Stimulated activated CD4-positive, alpha-beta T cell treated with anti-CD3 and anti-CD28 coated beads, Interleukin-4, amount 100 ng/mL, for 1 hour (primary cell): ENCODE measurements around the gene ITPR3.

Source experiments
- DNase-seq: peaks from one replicate; pipeline ENCODE4 v3.0.0-alpha.2; 2020

The ITPR3 gene

GRCh38 chr6:33705268-33705885, 84.3 kb downstream of the ITPR3 start:
- no peak for DNase-seq

DNA sequence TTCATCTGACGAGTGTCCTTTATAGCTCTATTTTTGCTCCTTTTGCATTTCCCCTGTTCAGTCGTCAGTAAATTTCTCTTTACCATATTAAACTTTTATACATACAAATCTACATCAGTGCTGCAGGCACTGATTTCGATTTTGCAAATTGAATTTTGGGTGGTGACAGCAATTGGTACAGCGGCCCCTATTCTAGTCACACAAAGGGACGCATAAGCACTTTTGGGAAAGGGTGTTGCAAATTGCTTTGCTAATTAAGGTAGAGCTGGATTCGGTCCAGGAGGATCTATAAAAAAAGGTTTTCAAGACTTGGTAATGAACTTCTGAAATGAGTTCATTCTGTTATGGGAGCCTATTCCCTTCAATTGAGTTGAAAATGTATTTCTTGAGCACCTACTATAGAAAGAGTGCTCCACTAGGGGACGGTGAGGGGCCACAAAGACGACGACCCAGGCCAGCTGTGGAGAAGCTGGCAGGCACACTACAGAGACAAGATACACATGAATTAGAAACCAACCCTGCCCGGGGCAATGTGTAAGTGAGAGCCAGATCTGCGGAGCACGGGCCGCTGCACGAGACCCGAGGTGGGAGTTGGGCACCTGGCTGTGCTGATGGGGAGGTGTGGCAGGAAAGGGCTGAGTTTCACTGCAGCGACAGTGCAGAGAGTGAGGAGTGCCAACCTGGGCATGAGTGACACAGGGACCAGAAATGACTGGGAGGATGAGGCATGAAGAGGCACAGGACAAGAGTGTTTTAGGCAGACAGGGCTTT, 85.0 kb downstream of the ITPR3 start:
- DNase-seq, result no peak

DNA sequence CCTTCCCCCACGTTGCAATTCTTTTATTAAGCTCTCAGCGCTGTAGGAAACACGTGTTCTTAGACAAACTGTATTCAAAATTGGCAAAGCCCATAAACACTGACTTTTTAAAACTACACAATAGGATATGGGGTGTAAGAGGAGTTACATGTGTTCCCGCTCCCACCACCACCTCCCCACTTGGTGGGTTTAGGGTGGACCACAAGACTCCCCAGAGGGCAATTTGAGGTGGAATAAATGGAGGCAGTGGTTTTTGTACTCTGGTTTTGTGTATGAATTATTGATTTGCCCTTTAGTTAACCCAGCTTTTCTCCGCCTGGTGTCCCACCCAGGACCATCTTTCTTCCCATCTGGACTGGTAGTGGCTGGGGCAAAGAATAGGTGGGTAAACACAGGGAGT, 86.6 kb downstream of the ITPR3 start:
- no peak for DNase-seq

DNA sequence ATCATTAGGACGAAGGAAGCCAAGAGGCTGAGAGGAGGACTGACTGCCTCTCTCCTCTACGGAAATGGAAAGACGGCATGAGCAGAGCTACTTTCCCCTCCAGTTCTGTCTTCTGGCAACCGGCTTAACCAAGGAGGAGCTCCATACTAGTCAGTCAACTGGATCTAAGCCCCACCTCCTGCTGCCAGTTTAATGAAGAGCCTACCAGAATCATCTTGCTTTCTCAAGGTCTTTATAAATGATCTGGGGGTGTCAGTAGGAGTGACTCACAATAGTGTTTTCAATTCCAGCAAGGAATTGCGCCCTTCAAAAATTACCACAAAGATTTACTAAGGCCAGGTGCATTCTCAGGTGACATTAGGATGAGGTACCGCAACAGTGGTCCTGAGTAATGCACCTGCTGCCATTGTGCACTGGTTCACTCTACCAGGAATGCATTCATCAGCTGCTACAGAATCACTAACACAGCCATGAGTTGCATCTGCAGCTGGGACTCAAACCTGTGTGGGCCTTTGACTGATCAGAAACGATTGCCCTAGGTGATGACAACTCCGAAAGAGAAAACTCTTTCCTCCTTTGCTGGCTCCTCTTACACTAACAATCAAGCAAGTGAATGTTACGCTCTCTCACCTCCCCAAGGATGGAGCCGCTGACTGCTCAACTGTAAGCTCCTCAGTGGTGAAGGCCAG, 87.5 kb downstream of the ITPR3 start:
- no peak for DNase-seq

GRCh38 chr6:33709605-33710295, 88.6 kb downstream of the ITPR3 start:
- no peak for DNase-seq

- no peak for DNase-seq
Measured at GRCh38 chr6:33710296-33711121, 89.4 kb downstream of the ITPR3 start.

DNA sequence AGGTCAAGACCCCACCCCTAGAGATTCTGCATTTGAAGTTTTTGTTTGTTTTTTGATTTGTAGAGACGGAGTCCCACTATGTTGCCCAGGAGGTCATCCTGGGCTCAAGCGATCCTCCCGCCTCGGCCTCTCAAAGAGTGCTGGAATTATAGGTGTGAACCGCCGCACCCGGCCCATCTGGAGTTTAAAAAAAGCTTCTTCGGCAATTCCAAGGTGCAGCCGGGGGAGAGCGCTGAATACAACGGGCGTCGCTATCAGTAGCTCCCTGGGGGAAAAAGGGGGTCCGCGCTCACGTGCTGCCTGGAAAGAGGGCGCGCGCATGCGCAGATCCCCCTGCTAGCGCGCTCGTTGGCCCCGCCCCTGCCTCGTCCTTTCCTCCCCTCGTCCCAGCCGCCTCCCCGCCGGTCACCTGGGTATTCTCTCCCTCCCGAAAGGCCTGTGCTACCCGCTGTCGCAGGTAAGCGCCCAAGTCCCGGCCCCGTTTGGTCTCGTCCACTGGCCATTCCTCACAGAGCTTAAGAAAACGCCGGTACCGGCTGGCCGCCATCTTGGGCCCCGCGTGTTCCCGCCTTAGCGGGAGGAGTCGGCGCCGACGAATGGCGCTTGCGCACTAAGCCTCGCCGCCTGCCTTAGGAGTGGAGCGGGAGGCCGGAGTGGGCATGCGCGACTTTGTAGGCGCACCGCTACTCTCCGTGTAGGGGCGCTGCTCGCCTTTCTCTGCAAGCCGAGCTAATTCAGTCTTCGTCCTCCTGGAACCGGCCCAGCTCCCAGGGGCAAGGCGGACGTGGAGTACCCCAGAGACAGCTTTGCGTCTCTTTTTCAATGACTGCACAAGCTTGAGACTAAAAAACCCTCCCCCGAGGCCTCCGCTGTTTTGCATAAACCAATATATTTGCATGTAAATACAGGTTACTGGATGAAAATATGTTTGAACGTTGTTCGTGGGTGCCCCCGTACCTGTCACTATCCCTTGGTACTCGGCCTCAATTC, 90.3 kb downstream of the ITPR3 start, which contains the start of gene UQCC2:
TSS of gene UQCC2 (minus strand) at position 561 of the 990 bp plus-strand sequence. CDS start at position 547, 14 bp downstream.
- peak; percentile 97 for DNase-seq

- no peak for DNase-seq
Measured at GRCh38 chr6:33712914-33713313, 91.8 kb downstream of the ITPR3 start.

DNA sequence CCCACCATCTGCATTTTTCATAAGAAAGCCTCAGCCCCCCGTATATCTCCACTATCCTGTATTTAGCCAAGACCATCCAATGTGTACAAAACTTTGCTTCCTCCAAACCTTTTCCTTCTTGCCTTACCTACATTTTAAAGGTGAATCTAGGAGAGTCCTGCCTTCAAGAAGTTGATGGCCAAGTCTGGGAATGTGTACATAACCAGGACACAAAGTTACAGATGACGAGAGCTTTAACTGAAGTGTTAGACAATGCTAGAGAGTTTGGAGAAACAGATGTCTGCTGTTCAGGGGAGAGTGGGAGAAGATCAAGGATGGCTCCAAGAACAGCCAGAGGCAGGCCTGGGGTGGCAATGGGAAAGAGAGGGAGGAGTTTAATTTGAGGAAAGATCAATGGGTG, 92.7 kb downstream of the ITPR3 start:
- no peak for DNase-seq

GRCh38 chr6:33714385-33715040, 93.4 kb downstream of the ITPR3 start:
- DNase-seq, result no peak

DNA sequence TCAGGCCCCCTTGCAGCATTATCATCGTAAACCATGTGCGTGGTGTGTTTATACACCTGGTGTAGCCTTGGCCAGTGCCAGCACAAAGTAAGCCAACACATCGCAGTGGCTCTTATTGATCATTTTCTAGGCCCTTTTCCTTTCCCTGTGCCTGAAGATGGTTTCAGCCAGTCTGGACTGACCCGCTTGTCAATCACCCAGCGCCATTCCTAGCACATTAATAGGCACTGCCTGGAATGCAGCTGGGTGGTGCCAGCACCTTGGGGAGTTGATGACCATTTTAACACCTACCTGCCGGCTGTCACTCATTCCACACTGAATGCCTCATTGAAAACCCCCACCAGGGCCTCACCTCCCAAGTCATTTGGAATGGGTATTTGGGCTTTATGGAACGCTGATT, 95.3 kb downstream of the ITPR3 start:
- DNase-seq, result no peak

GRCh38 chr6:33716890-33717632, 95.9 kb downstream of the ITPR3 start:
- DNase-seq, result no peak

GRCh38 chr6:33717934-33718455, 96.9 kb downstream of the ITPR3 start:
- no peak for DNase-seq

- no peak for DNase-seq
Measured at GRCh38 chr6:33718713-33719112, 97.6 kb downstream of the ITPR3 start.

- no peak for DNase-seq
Measured at GRCh38 chr6:33719326-33719987, 98.3 kb downstream of the ITPR3 start.

GRCh38 chr6:33720998-33721397, 99.9 kb downstream of the ITPR3 start:
- DNase-seq, result no peak

GRCh38 chr6:33721508-33721907, 100.4 kb downstream of the ITPR3 start:
- no peak for DNase-seq

GRCh38 chr6:33722103-33722623, 101.0 kb downstream of the ITPR3 start:
- DNase-seq, result no peak
